Nephron progenitor cell (in vitro differentiated cells): ENCODE data around the gene ARHGAP30.
"Not testable (repeated sequence)": the region's sequence is repeated elsewhere in the genome, so short reads cannot be mapped to it uniquely, and the experiment has no call there.

Source experiments
- DNase-seq: peaks from one replicate; pipeline ENCODE4 v3.0.0; 2021
- H3K27ac Mint-ChIP-seq: 2 replicates; pipeline ENCODE4 v1.8.0; 2021; ENCODE audit warnings: mild to moderate bottlenecking, moderate library complexity, mixed read lengths
- H3K27me3 Mint-ChIP-seq: 2 replicates; pipeline ENCODE4 v1.8.0; 2021; ENCODE audit warnings: mild to moderate bottlenecking, low read depth, mixed read lengths; ENCODE audit not compliant: poor library complexity
- H3K36me3 Mint-ChIP-seq: 2 replicates; pipeline ENCODE4 v1.8.0; 2021; ENCODE audit warnings: low read depth, mixed read lengths
- H3K4me1 Mint-ChIP-seq: 2 replicates; pipeline ENCODE4 v1.8.0; 2021; ENCODE audit warnings: mixed read lengths
- H3K4me3 Mint-ChIP-seq: 2 replicates; pipeline ENCODE4 v1.8.0; 2021; ENCODE audit warnings: mild to moderate bottlenecking, moderate library complexity, mixed read lengths
- H3K9me3 Mint-ChIP-seq: 2 replicates; pipeline ENCODE4 v1.8.0; 2021; ENCODE audit warnings: mild to moderate bottlenecking, moderate library complexity, mixed read lengths
- CTCF ChIP-seq: fragments of 200-600 bp; sonication (generic); IDR thresholded peaks from 2 replicates; pipeline ENCODE4 v1.5.0; 2021; ENCODE audit warnings: antibody characterized with exemption

ARHGAP30 gene

GRCh38 chr1:161037661-161038522 is 31.8 kb downstream of the ARHGAP30 start:
- Mint-ChIP-seq H3K4me3 (peak overlapping the region; percentile 83), H3K9me3 (no peaks in the 10 kb centered on the region), H3K4me1 (peaks cover 22% of the 10 kb centered on the region), H3K27ac (no peak overlapping the region), H3K27me3 (peaks cover 5% of the 10 kb centered on the region), H3K36me3 (peaks cover 33% of the 10 kb centered on the region)
- no peak for TF ChIP-seq CTCF
- DNase-seq = no peak

GRCh38 chr1:161033751-161034150 is 35.9 kb downstream of the ARHGAP30 start:
- peaks cover 10% of the 10 kb centered on the region for H3K4me1 Mint-ChIP-seq

GRCh38 chr1:161032409-161032808 is 37.3 kb downstream of the ARHGAP30 start:
- TF ChIP-seq CTCF = no peak
- Mint-ChIP-seq H3K27me3 (no peaks in the 10 kb centered on the region), H3K4me1 (no peaks in the 10 kb centered on the region), H3K4me3 (no peak overlapping the region), H3K9me3 (peaks cover 15% of the 10 kb centered on the region), H3K27ac (no peak overlapping the region), H3K36me3 (peaks cover 27% of the 10 kb centered on the region)
- no peak for DNase-seq

More at GRCh38 chr1:161033751-161034150, 35.9 kb downstream of the ARHGAP30 start:
- Mint-ChIP-seq H3K27ac (no peak overlapping the region), H3K4me3 (no peak overlapping the region), H3K36me3 (peaks cover 20% of the 10 kb centered on the region), H3K27me3 (no peaks in the 10 kb centered on the region), H3K9me3 (peaks cover 7% of the 10 kb centered on the region)
- DNase-seq = no peak
- TF ChIP-seq CTCF = no peak

- H3K27me3 Mint-ChIP-seq = no peaks in the 10 kb centered on the region
- no peaks in the 10 kb centered on the region for H3K4me1 Mint-ChIP-seq
- no peak overlapping the region for H3K27ac Mint-ChIP-seq
- H3K4me3 Mint-ChIP-seq = no peak overlapping the region
- peaks cover 32% of the 10 kb centered on the region for H3K36me3 Mint-ChIP-seq
- peaks cover 19% of the 10 kb centered on the region for H3K9me3 Mint-ChIP-seq
- DNase-seq = no peak
- TF ChIP-seq CTCF = no peak
Observed at GRCh38 chr1:161031874-161032273, 37.8 kb downstream of the ARHGAP30 start.

- not testable (repeated sequence) for DNase-seq, H3K4me3 Mint-ChIP-seq, H3K4me1 Mint-ChIP-seq, H3K27me3 Mint-ChIP-seq, H3K27ac Mint-ChIP-seq
- H3K9me3 Mint-ChIP-seq = peaks cover 20% of the 10 kb centered on the region
- H3K36me3 Mint-ChIP-seq = peaks cover 34% of the 10 kb centered on the region
Observed at GRCh38 chr1:161029466-161029865, 40.2 kb downstream of the ARHGAP30 start.

- not testable (repeated sequence) for DNase-seq, H3K27me3 Mint-ChIP-seq, H3K4me3 Mint-ChIP-seq, H3K27ac Mint-ChIP-seq, H3K4me1 Mint-ChIP-seq
- peaks cover 20% of the 10 kb centered on the region for H3K9me3 Mint-ChIP-seq
- H3K36me3 Mint-ChIP-seq = peaks cover 29% of the 10 kb centered on the region
Observed at GRCh38 chr1:161026954-161027353, 42.7 kb downstream of the ARHGAP30 start.

- Mint-ChIP-seq H3K4me1 (peaks cover 20% of the 10 kb centered on the region), H3K27me3 (peaks cover 46% of the 10 kb centered on the region), H3K4me3 (peak overlapping the region; percentile 44)
- DNase-seq, H3K27ac Mint-ChIP-seq, H3K36me3 Mint-ChIP-seq, H3K9me3 Mint-ChIP-seq: not testable (repeated sequence)
Observed at GRCh38 chr1:161022432-161022831, 47.3 kb downstream of the ARHGAP30 start.
